AG04450 (cell line): ENCODE measurements around the gene RGS7. TPM values are rescaled to one million over a fixed set of nuclear protein-coding genes. Genes with fewer than 3 reads are reported as not detected.
"Not testable (repeated sequence)": the region's sequence is repeated elsewhere in the genome, so short reads cannot be mapped to it uniquely, and the experiment has no call there.

Source experiments
- CTCF ChIA-PET: fragments of 300-600, 350-600 bp; formaldehyde crosslinking; extraction: SDS; loops from one replicate; lab custom pipeline; 2022; ENCODE audit warnings: antibody characterized with exemption, inconsistent platforms; lab: Charles Lee
- POLR2A ChIA-PET: fragments of 350-600 bp; formaldehyde crosslinking; extraction: SDS; loops from one replicate; lab custom pipeline; 2021; ENCODE audit warnings: antibody characterized with exemption, inconsistent platforms; lab: Yijun Ruan, JAX
- DNase-seq: peaks from one replicate; pipeline ENCODE4 v3.0.0-alpha.2; 2011; ENCODE audit warnings: low read depth, low spot score
- H3K27ac ChIP-seq: one replicate; pipeline ENCODE4 v1.5.1; 2012; ENCODE audit warnings: low read depth, low read length, control low read depth
- H3K27me3 ChIP-seq: one replicate; pipeline ENCODE4 v1.6.0; 2012; ENCODE audit warnings: low read length; ENCODE audit not compliant: control insufficient read depth, insufficient read depth
- H3K4me3 ChIP-seq: 2 replicates; pipeline ENCODE4 v1.5.1; 2011; ENCODE audit warnings: mild to moderate bottlenecking, low read depth, low read length, control low read depth
- H3K9me3 ChIP-seq: 2 replicates; pipeline ENCODE4 v1.5.1; 2012; ENCODE audit warnings: low read length; ENCODE audit not compliant: control insufficient read depth, insufficient read depth
- CTCF ChIP-seq: IDR thresholded peaks from 2 replicates; pipeline ENCODE4 v1.5.1; 2011; ENCODE audit warnings: low read depth, low read length, control low read depth, inconsistent platforms
- polyA plus RNA-seq: library from polyadenylated mRNA; depleted of rRNA; stranded (reverse); fragments of >200 nt; gene quantifications from 2 replicates; pipeline ENCODE4 v1.2.3, GENCODE V29; 2011

Gene RGS7
- polyA plus RNA-seq, 1 experiment: 0.29 TPM

DNA sequence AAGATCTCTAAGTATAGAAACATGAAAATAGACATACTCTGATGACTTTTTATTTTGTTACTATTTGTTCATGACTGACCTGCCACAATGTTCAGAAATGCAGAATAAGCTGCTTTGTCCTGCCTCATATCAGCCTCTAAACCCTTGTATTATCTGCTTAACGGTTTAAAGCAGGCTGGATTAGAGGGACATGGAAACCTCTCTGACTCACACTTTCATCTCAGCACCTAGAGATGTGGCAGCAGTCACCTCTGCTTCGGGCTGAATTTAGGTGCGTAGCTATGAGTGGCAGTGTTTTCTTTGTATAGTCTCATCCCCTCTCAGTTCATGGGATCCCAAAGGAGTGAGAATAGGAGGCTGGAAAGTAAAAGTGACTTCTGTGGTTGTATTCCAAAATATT is 255.4 kb downstream of the RGS7 start:
- no peak for TF ChIP-seq CTCF
- no peak for DNase-seq

DNA sequence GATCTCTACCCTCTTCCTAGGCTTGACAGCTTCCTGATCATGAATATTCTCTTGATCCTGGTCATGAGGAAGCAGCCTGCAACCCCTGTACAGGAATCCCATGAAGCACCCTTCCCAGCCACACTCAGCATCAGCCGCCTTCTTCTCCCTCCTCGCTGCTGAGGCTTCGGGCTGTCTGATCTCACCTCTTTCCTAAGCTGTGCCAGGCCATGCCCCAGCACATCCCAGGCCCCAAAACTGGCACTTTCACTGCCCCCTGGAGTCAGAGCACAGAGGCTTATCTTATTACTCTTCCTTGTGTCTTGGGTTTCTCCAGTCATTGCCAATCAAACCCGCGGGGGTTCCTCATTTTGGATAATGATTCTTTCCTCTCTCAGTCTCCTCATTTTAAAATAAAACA is 259.5 kb downstream of the RGS7 start:
- Histone ChIP-seq H3K9me3 (peaks cover 6% of the 10 kb centered on the region; the same call in 1 of the 2 replicates), H3K27ac (no peak overlapping the region), H3K4me3 (no peak overlapping the region), H3K27me3 (no peaks in the 10 kb centered on the region)
- no peak for DNase-seq
- POLR2A ChIA-PET: no interaction called here
- no peak for TF ChIP-seq CTCF
- CTCF ChIA-PET: no interaction called here

More for the DNA sequence above, 255.4 kb downstream of the RGS7 start:
- Histone ChIP-seq H3K4me3 (no peak overlapping the region), H3K9me3 (peaks cover 3% of the 10 kb centered on the region; the same call in 1 of the 2 replicates), H3K27ac (no peak overlapping the region), H3K27me3 (no peaks in the 10 kb centered on the region)
- CTCF ChIA-PET: no interaction called here
- POLR2A ChIA-PET: no interaction called here

DNA sequence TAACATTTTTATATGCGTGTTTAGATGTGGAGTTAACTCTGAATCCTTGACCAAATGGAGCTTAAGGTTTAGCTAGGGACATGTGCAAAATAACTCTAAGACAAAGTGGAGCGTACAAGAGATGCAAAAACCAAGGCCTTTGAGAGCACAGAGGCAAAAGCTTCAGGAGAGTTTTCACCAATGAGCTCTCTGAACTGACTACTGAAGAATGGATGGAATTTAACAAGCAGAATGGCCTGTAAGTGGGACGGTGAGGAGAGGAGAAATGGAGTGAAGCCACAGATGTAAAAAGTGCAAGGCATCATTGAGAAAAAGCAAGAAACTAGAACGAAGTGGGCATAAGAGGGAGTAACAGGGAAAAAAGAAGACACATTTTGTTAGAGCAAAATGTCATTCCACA is 260.0 kb downstream of the RGS7 start:
- H3K27ac ChIP-seq: no peak overlapping the region
- no peak for TF ChIP-seq CTCF
- DNase-seq: no peak
- H3K27me3 ChIP-seq: no peaks in the 10 kb centered on the region
- peaks cover 6% of the 10 kb centered on the region; the same call in 1 of the 2 replicates for H3K9me3 ChIP-seq
- ChIA-PET POLR2A (no interaction called here), CTCF (no interaction called here)
- no peak overlapping the region for H3K4me3 ChIP-seq

DNA sequence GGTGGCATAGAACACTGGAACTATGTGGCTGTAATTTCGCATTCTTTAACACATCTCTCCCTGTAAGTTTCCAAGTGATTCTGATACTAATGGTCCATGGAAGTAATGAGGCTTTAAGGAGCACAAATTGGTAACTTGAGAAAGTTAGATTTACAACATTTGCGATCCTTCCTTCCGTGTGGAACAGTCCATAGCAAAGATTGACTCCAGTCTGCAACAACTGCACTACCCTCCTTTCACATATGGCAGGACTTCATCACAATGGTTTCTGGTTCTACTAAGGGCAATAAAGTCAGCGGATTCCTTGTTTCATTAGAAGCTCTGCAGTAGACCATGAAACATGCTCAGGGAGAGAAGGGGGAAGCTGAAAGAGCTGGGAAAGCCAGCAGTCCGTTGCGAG is 261.2 kb downstream of the RGS7 start:
- H3K27ac ChIP-seq: no peak overlapping the region
- no peaks in the 10 kb centered on the region for H3K27me3 ChIP-seq
- no peak for TF ChIP-seq CTCF
- CTCF ChIA-PET: no interaction called here
- no peak for DNase-seq
- peaks cover 5% of the 10 kb centered on the region; the same call in 1 of the 2 replicates for H3K9me3 ChIP-seq
- POLR2A ChIA-PET: no interaction called here
- H3K4me3 ChIP-seq: no peak overlapping the region

GRCh38 chr1:241090798-241091197 is 266.2 kb downstream of the RGS7 start:
- Histone ChIP-seq H3K4me3 (no peak overlapping the region), H3K27me3 (no peaks in the 10 kb centered on the region), H3K27ac (no peak overlapping the region), H3K9me3 (peaks cover 7% of the 10 kb centered on the region; the same call in 1 of the 2 replicates)
- DNase-seq: no peak
- TF ChIP-seq CTCF: no peak
- POLR2A ChIA-PET: no interaction called here
- CTCF ChIA-PET: no interaction called here

DNA sequence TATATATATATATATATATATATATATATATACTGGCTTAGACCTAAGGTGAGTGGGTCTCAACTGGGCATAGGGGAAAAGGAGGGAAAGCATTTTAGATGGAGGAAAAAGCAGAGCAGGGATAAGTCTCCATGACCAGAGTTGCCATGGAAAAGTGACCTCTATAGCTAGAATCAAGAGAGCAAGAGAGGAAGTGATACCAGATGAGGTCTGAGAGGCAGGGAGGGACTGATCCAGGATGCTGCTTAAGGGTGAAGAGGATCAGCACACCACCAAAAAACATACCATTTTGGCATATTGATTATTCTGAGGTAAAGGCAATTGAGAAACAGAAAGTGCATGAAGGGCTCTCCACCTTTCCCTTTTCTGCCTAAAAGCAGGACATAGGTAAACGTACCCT is 267.9 kb downstream of the RGS7 start:
- H3K4me3 ChIP-seq, H3K27ac ChIP-seq, H3K27me3 ChIP-seq, CTCF ChIA-PET, H3K9me3 ChIP-seq, DNase-seq, POLR2A ChIA-PET: not testable (repeated sequence)

- H3K27me3 ChIP-seq, POLR2A ChIA-PET, H3K9me3 ChIP-seq, H3K4me3 ChIP-seq, DNase-seq, H3K27ac ChIP-seq, CTCF ChIA-PET: not testable (repeated sequence)
Observed at GRCh38 chr1:241088075-241088474, 268.9 kb downstream of the RGS7 start.
